ENCODE results near the gene GP1BA. TPM values are rescaled to one million over a fixed set of nuclear protein-coding genes. Genes with fewer than 3 reads are reported as not detected.

The GP1BA gene
- total RNA-seq, 1 donor from 2014 or later = not detected

GRCh38 chr17:4950746-4951204 is 18.7 kb downstream of the GP1BA start, which contains the start of gene ENO3:
Gene ENO3 (plus strand): TSS chr17:4951119. CDS start chr17:4951830, 711 bp downstream.
- no peak for DNase-seq (ENCODE audit: low spot score)

GRCh38 chr17:4951486-4951885 is 19.4 kb downstream of the GP1BA start:
- DNase-seq (ENCODE audit: low spot score) = no peak

- DNase-seq (ENCODE audit: low spot score) = no peak
These were observed 21.4 kb downstream of the GP1BA start for GRCh38 chr17:4953451-4953961.

GRCh38 chr17:4955091-4955490 is 23.0 kb downstream of the GP1BA start:
- no peak for DNase-seq (ENCODE audit: low spot score)

- DNase-seq (ENCODE audit: low spot score) = no peak
These were observed 24.5 kb downstream of the GP1BA start for GRCh38 chr17:4956493-4957061.

GRCh38 chr17:4958102-4958501 is 26.0 kb downstream of the GP1BA start:
- no peak for DNase-seq (ENCODE audit: low spot score)

- no peak for DNase-seq (ENCODE audit: low spot score)
These were observed 27.3 kb downstream of the GP1BA start for GRCh38 chr17:4959261-4959965.

GRCh38 chr17:4960279-4960922 is 28.3 kb downstream of the GP1BA start:
- DNase-seq (ENCODE audit: low spot score) = no peak

GRCh38 chr17:4965311-4965986 is 33.4 kb downstream of the GP1BA start:
- no peak for DNase-seq (ENCODE audit: low spot score)

- peak; percentile 99 for DNase-seq (ENCODE audit: low spot score)
These were observed 34.9 kb downstream of the GP1BA start for GRCh38 chr17:4966844-4967538.

GRCh38 chr17:4967539-4968485 is 35.7 kb downstream of the GP1BA start, which contains the start of gene SPAG7:
Gene SPAG7 (minus strand): TSS chr17:4967817. CDS start chr17:4967804, 13 bp downstream.
- peak; percentile 96 for DNase-seq (ENCODE audit: low spot score)

GRCh38 chr17:4968486-4969046 is 36.5 kb downstream of the GP1BA start:
- DNase-seq (ENCODE audit: low spot score) = peak; percentile 62

- no peak for DNase-seq (ENCODE audit: low spot score)
These were observed 37.0 kb downstream of the GP1BA start for GRCh38 chr17:4969047-4969550.

- no peak for DNase-seq (ENCODE audit: low spot score)
These were observed 37.6 kb downstream of the GP1BA start for GRCh38 chr17:4969551-4970173.

- DNase-seq (ENCODE audit: low spot score) = no peak
These were observed 38.2 kb downstream of the GP1BA start for GRCh38 chr17:4970273-4970672.

- no peak for DNase-seq (ENCODE audit: low spot score)
These were observed 39.7 kb downstream of the GP1BA start for GRCh38 chr17:4971826-4972225.

GRCh38 chr17:4972322-4972721 is 40.2 kb downstream of the GP1BA start:
- DNase-seq (ENCODE audit: low spot score) = no peak

- DNase-seq (ENCODE audit: low spot score) = no peak
These were observed 40.7 kb downstream of the GP1BA start for GRCh38 chr17:4972752-4973151.

All from ureter (tissue), 1 donor.